Brain microvascular endothelial cell (primary cell): ENCODE measurements around the gene LETMD1.
"Not testable (repeated sequence)": the region's sequence is repeated elsewhere in the genome, so short reads cannot be mapped to it uniquely, and the experiment has no call there.

Experiments used
- DNase-seq: peaks from one replicate; pipeline ENCODE4 v3.0.0-alpha.2; 2020
- H3K27ac ChIP-seq: fragments of 250-450 bp; sonication (Bioruptor Pico); 2 replicates; pipeline ENCODE4 v1.5.1; 2020; ENCODE audit warnings: mild to moderate bottlenecking, moderate library complexity
- H3K27me3 ChIP-seq: fragments of 250-450 bp; sonication (Bioruptor Pico); replicated peaks from 2 replicates; pipeline ENCODE4 v1.5.1; 2020; ENCODE audit warnings: mild to moderate bottlenecking
- H3K36me3 ChIP-seq: fragments of 250-450 bp; sonication (Bioruptor Pico); replicated peaks from 2 replicates; pipeline ENCODE4 v1.5.1; 2020; ENCODE audit warnings: mild to moderate bottlenecking
- H3K4me3 ChIP-seq: 2 replicates; pipeline ENCODE4 v1.5.1; 2011; ENCODE audit warnings: low read depth, mild to moderate bottlenecking, control low read depth, low read length, moderate library complexity
- CTCF ChIP-seq: IDR thresholded peaks from 2 replicates; pipeline ENCODE4 v1.5.1; 2011; ENCODE audit warnings: low read depth, mild to moderate bottlenecking, moderate library complexity, low read length, control low read depth, inconsistent platforms; ENCODE audit errors: missing control alignments
- in situ Hi-C: cut with HindIII; loops from 2 replicates; pipeline ENCODE4 v1.10.0; 2017; ENCODE audit warnings: low sequenced_read_pairs, low pct_ligation_motif_present

LETMD1 gene

GRCh38 chr12:51012570-51013236 lies 35.4 kb upstream of the LETMD1 start:
- no peak for DNase-seq
- no peak overlapping the region for H3K27ac ChIP-seq
- H3K4me3 ChIP-seq = no peak overlapping the region
- H3K36me3 ChIP-seq = peaks cover 1% of the 10 kb centered on the region
- no peaks in the 10 kb centered on the region for H3K27me3 ChIP-seq
- in situ Hi-C loops = no loop called here
- no peak for TF ChIP-seq CTCF

- Histone ChIP-seq H3K36me3 (no peaks in the 10 kb centered on the region), H3K27me3 (no peaks in the 10 kb centered on the region), H3K27ac (no peak overlapping the region), H3K4me3 (no peak overlapping the region)
- DNase-seq = no peak
- in situ Hi-C loops = no loop called here
- TF ChIP-seq CTCF = no peak
Observed at GRCh38 chr12:51013441-51013840, 34.7 kb upstream of the LETMD1 start.

- H3K27me3 ChIP-seq, DNase-seq, H3K36me3 ChIP-seq, H3K27ac ChIP-seq, in situ Hi-C loops, H3K4me3 ChIP-seq: not testable (repeated sequence)
Observed at GRCh38 chr12:51014467-51014866, 33.7 kb upstream of the LETMD1 start.

GRCh38 chr12:51017452-51017851 lies 30.7 kb upstream of the LETMD1 start:
- Histone ChIP-seq H3K4me3 (no peak overlapping the region), H3K27me3 (no peaks in the 10 kb centered on the region), H3K36me3 (no peaks in the 10 kb centered on the region), H3K27ac (no peak overlapping the region)
- DNase-seq = no peak
- in situ Hi-C loops = no loop called here
- TF ChIP-seq CTCF = no peak

- DNase-seq = no peak
- Histone ChIP-seq H3K27ac (no peak overlapping the region), H3K36me3 (no peaks in the 10 kb centered on the region), H3K4me3 (no peak overlapping the region), H3K27me3 (no peaks in the 10 kb centered on the region)
- in situ Hi-C loops = no loop called here
- TF ChIP-seq CTCF = no peak
Observed at GRCh38 chr12:51018956-51019355, 29.2 kb upstream of the LETMD1 start.

GRCh38 chr12:51019927-51020326 lies 28.2 kb upstream of the LETMD1 start:
- TF ChIP-seq CTCF = no peak
- Histone ChIP-seq H3K27ac (no peak overlapping the region), H3K36me3 (no peaks in the 10 kb centered on the region), H3K27me3 (no peaks in the 10 kb centered on the region), H3K4me3 (no peak overlapping the region)
- in situ Hi-C loops = no loop called here
- DNase-seq = no peak
